MCF 10A (cell line): ENCODE measurements around the gene ADAMTS2. TPM values are rescaled to one million over a fixed set of nuclear protein-coding genes. Genes with fewer than 3 reads are reported as not detected.
"Not testable (repeated sequence)": the region's sequence is repeated elsewhere in the genome, so short reads cannot be mapped to it uniquely, and the experiment has no call there.

Experiments
- BruUV-seq: library from RNA; stranded (reverse); fragments of 400-500 nt; replicated peaks from 2 replicates; lab custom pipeline; 2021; lab: Mats Ljungman, UMichigan
- CTCF ChIA-PET: fragments of 300-600 bp; sonication (Branson Sonifier 250); formaldehyde crosslinking; extraction: SDS; loops from one replicate; lab custom pipeline; 2021; ENCODE audit warnings: antibody characterized with exemption, inconsistent platforms; lab: Yijun Ruan, JAX
- POLR2A ChIA-PET: fragments of 300-600, 350-650 bp; sonication (Branson Sonifier 250); formaldehyde crosslinking; extraction: SDS; loops from one replicate; lab custom pipeline; 2020; ENCODE audit warnings: antibody characterized with exemption, inconsistent platforms; lab: Yijun Ruan, JAX
- DNase-seq: peaks from one replicate; pipeline ENCODE4 v3.0.0-alpha.2; 2018; ENCODE audit not compliant: unreplicated experiment
- H3K27ac Mint-ChIP-seq: one replicate; pipeline ENCODE4 v1.8.0; 2022; ENCODE audit warnings: mild to moderate bottlenecking, low read depth, mixed read lengths; ENCODE audit not compliant: unreplicated experiment
- H3K27me3 Mint-ChIP-seq: one replicate; pipeline ENCODE4 v1.8.0; 2022; ENCODE audit warnings: mixed read lengths; ENCODE audit not compliant: insufficient read depth, unreplicated experiment
- H3K36me3 Mint-ChIP-seq: one replicate; pipeline ENCODE4 v1.8.0; 2022; ENCODE audit warnings: mild to moderate bottlenecking, moderate library complexity, mixed read lengths; ENCODE audit not compliant: insufficient read depth, unreplicated experiment
- H3K4me1 Mint-ChIP-seq: one replicate; pipeline ENCODE4 v1.8.0; 2022; ENCODE audit warnings: mixed read lengths; ENCODE audit not compliant: insufficient read depth, unreplicated experiment
- H3K4me3 Mint-ChIP-seq: one replicate; pipeline ENCODE4 v1.8.0; 2022; ENCODE audit warnings: mild to moderate bottlenecking, moderate library complexity, mixed read lengths; ENCODE audit not compliant: unreplicated experiment
- H3K9me3 Mint-ChIP-seq: one replicate; pipeline ENCODE4 v1.8.0; 2022; ENCODE audit warnings: mixed read lengths; ENCODE audit not compliant: unreplicated experiment
- CTCF ChIP-seq: fragments of 200-600 bp; IDR thresholded peaks from one replicate; pipeline ENCODE4 v1.8.0; 2022; ENCODE audit warnings: antibody characterized with exemption, mild to moderate bottlenecking; ENCODE audit not compliant: unreplicated experiment
- intact Hi-C: fragments of 100-400 bp; cut with micrococcal nuclease; formaldehyde crosslinking; loops from 2 replicates; pipeline ENCODE4 v1.14.1; 2022
- total RNA-seq: library from RNA; stranded (reverse); gene quantifications from 2 replicates; pipeline ENCODE4 v1.2.3, GENCODE V29; 2022

ADAMTS2 gene
- total RNA-seq, 1 experiment from 2014 or later, result not detected

- Mint-ChIP-seq H3K9me3 (peaks cover 45% of the 10 kb centered on the region), H3K27me3 (no peaks in the 10 kb centered on the region), H3K4me3 (no peak overlapping the region), H3K36me3 (no peaks in the 10 kb centered on the region), H3K4me1 (no peaks in the 10 kb centered on the region), H3K27ac (no peak overlapping the region)
- no TSS peak for BruUV-seq
- TF ChIP-seq CTCF, result no peak
- intact Hi-C loops, result no loop called here
- POLR2A ChIA-PET, result no interaction called here
- CTCF ChIA-PET, result interaction anchor here (0.5 to 0.6 kb wide), 2 partner anchors 11 to 120 kb away, joined by 3 read pairs; no protein-coding TSS in a partner anchor
- DNase-seq, result no peak
Observed at GRCh38 chr5:179111267-179112207, 233.7 kb downstream of the ADAMTS2 start.

- BruUV-seq, result no TSS peak
- ChIA-PET POLR2A (no interaction called here), CTCF (no interaction called here)
- H3K4me3 Mint-ChIP-seq, result no peak overlapping the region
- no peak for TF ChIP-seq CTCF
- intact Hi-C loops, result no loop called here
- peaks cover 42% of the 10 kb centered on the region for H3K9me3 Mint-ChIP-seq
- no peak overlapping the region for H3K27ac Mint-ChIP-seq
- no peaks in the 10 kb centered on the region for H3K36me3 Mint-ChIP-seq
- no peak for DNase-seq
- no peaks in the 10 kb centered on the region for H3K27me3 Mint-ChIP-seq
- H3K4me1 Mint-ChIP-seq, result no peaks in the 10 kb centered on the region
Observed at GRCh38 chr5:179110528-179110927, 234.7 kb downstream of the ADAMTS2 start.

GRCh38 chr5:179101282-179101681 is 244.0 kb downstream of the ADAMTS2 start:
- H3K27me3 Mint-ChIP-seq, intact Hi-C loops, POLR2A ChIA-PET, DNase-seq, H3K4me3 Mint-ChIP-seq, H3K4me1 Mint-ChIP-seq, H3K36me3 Mint-ChIP-seq, BruUV-seq, CTCF ChIA-PET, H3K27ac Mint-ChIP-seq: not testable (repeated sequence)
- H3K9me3 Mint-ChIP-seq, result peaks cover 11% of the 10 kb centered on the region

GRCh38 chr5:179089502-179089901 is 255.8 kb downstream of the ADAMTS2 start:
- DNase-seq, result no peak
- intact Hi-C loops, result loop anchor here (10.0 kb wide), 1 partner anchor 315 kb away; no protein-coding TSS in a partner anchor
- Mint-ChIP-seq H3K4me3 (no peak overlapping the region), H3K4me1 (no peaks in the 10 kb centered on the region), H3K9me3 (peaks cover 51% of the 10 kb centered on the region), H3K27ac (no peak overlapping the region), H3K36me3 (no peaks in the 10 kb centered on the region), H3K27me3 (no peaks in the 10 kb centered on the region)
- ChIA-PET POLR2A (interaction anchor here (0.6 kb wide), 2 partner anchors 16 to 28 kb away, joined by 3 read pairs; no protein-coding TSS in a partner anchor), CTCF (interaction anchor here (0.8 kb wide), 1 partner anchor 16 kb away, joined by 3 read pairs; no protein-coding TSS in a partner anchor)
- no peak for TF ChIP-seq CTCF
- BruUV-seq, result no TSS peak
